Effector memory CD4-positive, alpha-beta T cell (primary cell): ENCODE data around the gene FNDC10.

Source experiments
- DNase-seq, 3 donors: peaks; one replicate each; pipeline ENCODE4 v3.0.0-alpha.2; 2020
- H3K27ac ChIP-seq: 2 replicates; pipeline ENCODE4 v1.7.0; 2013; ENCODE audit warnings: mild to moderate bottlenecking, low read length, moderate library complexity; ENCODE audit not compliant: insufficient read depth, poor library complexity, severe bottlenecking
- H3K27me3 ChIP-seq: replicated peaks from 2 replicates; pipeline ENCODE4 v1.7.0; 2013; ENCODE audit warnings: mild to moderate bottlenecking, low read length; ENCODE audit not compliant: insufficient read depth, control insufficient read depth, poor library complexity, severe bottlenecking
- H3K36me3 ChIP-seq: 2 replicates; pipeline ENCODE4 v1.7.0; 2013; ENCODE audit warnings: mild to moderate bottlenecking, low read length, moderate library complexity; ENCODE audit not compliant: control insufficient read depth, insufficient read depth
- H3K4me1 ChIP-seq: 2 replicates; pipeline ENCODE4 v1.7.0; 2013; ENCODE audit warnings: low read length, mild to moderate bottlenecking; ENCODE audit not compliant: control insufficient read depth, insufficient read depth, poor library complexity, severe bottlenecking
- H3K4me3 ChIP-seq: 2 replicates; pipeline ENCODE4 v1.7.0; 2013; ENCODE audit warnings: low read length, low read depth, mild to moderate bottlenecking; ENCODE audit not compliant: insufficient read depth, poor library complexity, severe bottlenecking
- H3K9me3 ChIP-seq: 2 replicates; pipeline ENCODE4 v1.7.0; 2013; ENCODE audit warnings: mild to moderate bottlenecking, low read length, moderate library complexity; ENCODE audit not compliant: control insufficient read depth

FNDC10 gene

GRCh38 chr1:1582585-1583346 lies 17.2 kb downstream of the FNDC10 start:
- Histone ChIP-seq H3K9me3 (no peaks in the 10 kb centered on the region), H3K27ac (no peak overlapping the region), H3K4me3 (no peak overlapping the region), H3K36me3 (no peaks in the 10 kb centered on the region), H3K27me3 (no peaks in the 10 kb centered on the region), H3K4me1 (no peaks in the 10 kb centered on the region)
- no peak for DNase-seq

GRCh38 chr1:1578371-1578940 lies 21.5 kb downstream of the FNDC10 start:
- no peaks in the 10 kb centered on the region for H3K27me3 ChIP-seq
- no peak overlapping the region for H3K27ac ChIP-seq
- H3K9me3 ChIP-seq = no peaks in the 10 kb centered on the region
- peaks cover 7% of the 10 kb centered on the region for H3K4me1 ChIP-seq
- H3K4me3 ChIP-seq = no peak overlapping the region
- H3K36me3 ChIP-seq = no peaks in the 10 kb centered on the region
- DNase-seq = no peak

DNA sequence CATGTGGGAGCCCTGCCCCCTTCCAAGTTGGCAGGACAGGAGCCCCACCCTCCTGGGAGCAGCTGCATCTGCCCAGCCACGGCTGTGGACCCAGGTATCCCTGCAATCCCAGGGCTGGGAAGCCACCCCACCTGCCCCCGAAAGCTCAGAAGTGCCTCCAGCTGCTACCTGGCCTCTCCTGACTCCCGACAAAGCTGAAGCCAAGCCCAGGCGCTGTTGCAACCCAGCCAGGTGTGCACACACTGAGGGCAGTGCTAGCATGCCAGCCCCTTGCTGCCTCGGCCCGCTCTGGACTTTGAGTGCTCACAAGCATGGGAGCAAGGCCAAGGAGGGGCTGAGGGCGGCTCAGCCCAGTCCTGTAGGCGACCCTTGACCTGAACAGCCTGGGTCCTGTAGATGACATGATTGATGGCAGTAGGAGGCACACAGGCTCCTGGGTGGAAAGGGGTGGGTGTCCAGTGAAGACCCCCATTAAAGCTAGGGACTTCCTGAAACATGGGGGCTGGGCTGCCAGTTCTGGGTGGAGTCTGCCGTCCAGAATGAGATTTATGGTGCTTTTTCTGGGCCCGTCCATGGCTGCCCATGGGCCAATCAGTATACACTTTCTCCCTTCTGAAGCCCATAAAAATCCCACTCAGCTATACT lies 22.4 kb downstream of the FNDC10 start:
- no peak overlapping the region for H3K4me3 ChIP-seq

GRCh38 chr1:1574721-1575537 lies 25.0 kb downstream of the FNDC10 start, which contains the start of gene SSU72:
Gene SSU72, minus strand, starts transcription at chr1:1574863. Its CDS starts 306 bp downstream, at chr1:1574557.
- Histone ChIP-seq H3K27ac (peak within 1 kb of the TSS; percentile 99), H3K9me3 (no peaks in the 10 kb centered on the region), H3K4me1 (peaks cover 10% of the 10 kb centered on the region), H3K4me3 (peak within 1 kb of the TSS; percentile 99), H3K36me3 (peaks cover 7% of the 10 kb centered on the region), H3K27me3 (no peaks in the 10 kb centered on the region)
- peak; percentile 85 to 89 (median 87) for DNase-seq

More for the DNA sequence above, 22.4 kb downstream of the FNDC10 start:
- H3K27me3 ChIP-seq = no peaks in the 10 kb centered on the region
- H3K9me3 ChIP-seq = no peaks in the 10 kb centered on the region
- H3K4me1 ChIP-seq = peaks cover 7% of the 10 kb centered on the region
- H3K27ac ChIP-seq = no peak overlapping the region
- H3K36me3 ChIP-seq = no peaks in the 10 kb centered on the region
- no peak for DNase-seq

GRCh38 chr1:1573843-1574720 lies 25.9 kb downstream of the FNDC10 start:
- H3K27me3 ChIP-seq = no peaks in the 10 kb centered on the region
- peaks cover 10% of the 10 kb centered on the region for H3K4me1 ChIP-seq
- no peaks in the 10 kb centered on the region for H3K9me3 ChIP-seq
- peak; percentile 66 to 68 (median 66) for DNase-seq
- H3K4me3 ChIP-seq = peak overlapping the region; percentile 99
- H3K27ac ChIP-seq = peak overlapping the region; percentile 99
- H3K36me3 ChIP-seq = peaks cover 10% of the 10 kb centered on the region

DNA sequence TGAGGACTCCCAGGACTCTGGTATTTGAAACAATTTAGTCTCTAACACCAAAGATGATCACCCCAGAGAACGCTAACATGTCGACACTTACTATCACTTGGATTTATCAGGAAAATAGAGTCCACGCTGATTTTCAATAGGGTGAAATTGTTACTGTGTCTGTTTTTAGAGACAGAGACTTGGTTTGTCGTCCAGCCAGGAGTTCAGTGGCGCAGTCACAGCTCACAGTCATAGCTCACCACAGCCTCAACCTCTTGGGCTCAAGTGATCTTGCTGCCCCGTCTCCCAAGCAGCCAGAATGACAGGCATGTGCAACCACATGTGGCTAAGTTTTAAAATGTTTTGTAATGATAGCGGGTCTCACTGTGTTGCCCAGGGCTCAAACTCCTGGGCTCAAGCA lies 30.6 kb downstream of the FNDC10 start:
- Histone ChIP-seq H3K36me3 (peaks cover 32% of the 10 kb centered on the region), H3K9me3 (no peaks in the 10 kb centered on the region), H3K4me1 (peaks cover 3% of the 10 kb centered on the region), H3K27ac (no peak overlapping the region), H3K4me3 (no peak overlapping the region), H3K27me3 (no peaks in the 10 kb centered on the region)
- DNase-seq = no peak

DNA sequence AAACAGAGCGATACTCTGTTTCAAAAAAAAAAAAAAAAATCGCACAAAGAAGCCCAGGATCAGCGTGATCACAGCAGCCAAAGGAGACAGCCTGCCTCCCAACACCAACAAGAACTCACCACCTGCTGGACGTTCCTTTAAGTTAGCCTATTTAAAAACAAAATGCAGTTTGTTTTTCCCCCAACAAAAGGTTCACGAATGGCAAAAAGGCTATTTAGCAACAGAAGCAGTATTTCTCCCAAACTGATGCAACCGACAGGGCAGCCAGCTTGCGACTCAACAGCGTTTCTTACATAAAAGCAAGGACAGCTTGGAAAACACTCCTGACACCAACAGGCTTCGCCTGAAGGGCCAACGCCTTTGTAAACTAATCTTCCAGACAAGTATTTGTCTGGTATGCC lies 32.0 kb downstream of the FNDC10 start:
- Histone ChIP-seq H3K4me1 (peaks cover 3% of the 10 kb centered on the region), H3K36me3 (peaks cover 44% of the 10 kb centered on the region), H3K27me3 (no peaks in the 10 kb centered on the region), H3K4me3 (no peak overlapping the region), H3K9me3 (no peaks in the 10 kb centered on the region), H3K27ac (peak overlapping the region; percentile 13)
- DNase-seq = no peak

GRCh38 chr1:1567152-1567875 lies 32.6 kb downstream of the FNDC10 start:
- H3K36me3 ChIP-seq = peaks cover 50% of the 10 kb centered on the region
- peaks cover 3% of the 10 kb centered on the region for H3K4me1 ChIP-seq
- H3K4me3 ChIP-seq = no peak overlapping the region
- no peaks in the 10 kb centered on the region for H3K27me3 ChIP-seq
- no peaks in the 10 kb centered on the region for H3K9me3 ChIP-seq
- no peak for DNase-seq
- peak overlapping the region; percentile 13 for H3K27ac ChIP-seq
